ENCODE results near the gene TUBB2A. TPM values are rescaled to one million over a fixed set of nuclear protein-coding genes. Genes with fewer than 3 reads are reported as not detected.
"Not testable (repeated sequence)": the region's sequence is repeated elsewhere in the genome, so short reads cannot be mapped to it uniquely, and the experiment has no call there.

The TUBB2A gene
- total and polyA plus RNA-seq, 10 donors, result 4.3 to 13.7 (median 7.1) TPM

- Histone ChIP-seq H3K9me3 (no peaks in the 10 kb centered on the region), H3K27ac (no peak overlapping the region), H3K36me3 (no peaks in the 10 kb centered on the region), H3K27me3 (replicated peaks in 1 of 7) (peaks cover 0 to 21% (median 0%) of the 10 kb centered on the region in 7 donors), H3K4me3 (no peak overlapping the region), H3K4me1 (no peaks in the 10 kb centered on the region)
- DNase-seq, result no peak
- WGBS, 5 donors, result 63 to 90% (median 77%) methylated on average over 2 of the region's 2 CpGs
- TF ChIP-seq POLR2AphosphoS5 (IDR thresholded peaks at IDR 0.05), result no peak
- no peak for TF ChIP-seq POLR2A (IDR thresholded peaks at IDR 0.05)
- TF ChIP-seq CTCF (IDR thresholded peaks at IDR 0.05 in 8 of 11, conservative IDR thresholded peaks at IDR 0.05 in 3 of 11), result no peak
- intact Hi-C loops (cut with DNase I; ENCODE audit: low total_unique reads), result no loop called here
Measured at GRCh38 chr6:3181105-3181504, 23.8 kb upstream of the TUBB2A start.

- H3K4me1 ChIP-seq; intact Hi-C loops (cut with DNase I; ENCODE audit: low total_unique reads); H3K27ac ChIP-seq; H3K9me3 ChIP-seq; H3K4me3 ChIP-seq; DNase-seq; H3K36me3 ChIP-seq: not testable (repeated sequence)
- peaks cover 0 to 21% (median 0%) of the 10 kb centered on the region in 7 donors for H3K27me3 ChIP-seq (replicated peaks in 1 of 7)
- 61 to 90% (median 73%) methylated on average over 4 to 6 of the region's 8 CpGs for WGBS, 5 donors
Measured at GRCh38 chr6:3179945-3180344, 22.6 kb upstream of the TUBB2A start.

GRCh38 chr6:3178666-3179065 lies 21.3 kb upstream of the TUBB2A start:
- intact Hi-C loops (cut with DNase I; ENCODE audit: low total_unique reads), result not testable (repeated sequence)
- WGBS, 5 donors, result 89 to 96% (median 90%) methylated on average over 6 to 8 of the region's 8 CpGs

GRCh38 chr6:3176562-3177355 lies 19.4 kb upstream of the TUBB2A start:
- WGBS, 5 donors, result 79 to 92% (median 85%) methylated on average over 18 to 22 of the region's 22 CpGs
- DNase-seq, result no peak
- H3K27me3 ChIP-seq (replicated peaks in 1 of 7), result peaks cover 0 to 21% (median 0%) of the 10 kb centered on the region in 7 donors
- no peaks in the 10 kb centered on the region for H3K9me3 ChIP-seq
- H3K36me3 ChIP-seq, result no peaks in the 10 kb centered on the region
- no peaks in the 10 kb centered on the region for H3K4me1 ChIP-seq
- no peak for TF ChIP-seq POLR2A (IDR thresholded peaks at IDR 0.05)
- no peak for TF ChIP-seq CTCF (IDR thresholded peaks at IDR 0.05 in 8 of 11, conservative IDR thresholded peaks at IDR 0.05 in 3 of 11)
- no peak for TF ChIP-seq POLR2AphosphoS5 (IDR thresholded peaks at IDR 0.05)
- intact Hi-C loops (cut with DNase I; ENCODE audit: low total_unique reads), result no loop called here
- no peak overlapping the region for H3K4me3 ChIP-seq
- H3K27ac ChIP-seq, result no peak overlapping the region

More at GRCh38 chr6:3178666-3179065, 21.3 kb upstream of the TUBB2A start:
- H3K9me3 ChIP-seq, H3K27ac ChIP-seq, DNase-seq, H3K36me3 ChIP-seq, H3K4me3 ChIP-seq, H3K4me1 ChIP-seq: not testable (repeated sequence)
- H3K27me3 ChIP-seq (replicated peaks in 1 of 7), result peaks cover 0 to 21% (median 0%) of the 10 kb centered on the region in 7 donors

- Histone ChIP-seq H3K9me3 (no peaks in the 10 kb centered on the region), H3K4me3 (no peak overlapping the region), H3K27ac (no peak overlapping the region), H3K36me3 (no peaks in the 10 kb centered on the region), H3K27me3 (replicated peaks in 1 of 7) (peaks cover 0 to 21% (median 0%) of the 10 kb centered on the region in 7 donors), H3K4me1 (no peaks in the 10 kb centered on the region)
- 64 to 74% (median 69%) methylated on average over 8 to 11 of the region's 11 CpGs for WGBS, 5 donors
- intact Hi-C loops (cut with DNase I; ENCODE audit: low total_unique reads), result no loop called here
- TF ChIP-seq POLR2A (IDR thresholded peaks at IDR 0.05), result no peak
- TF ChIP-seq POLR2AphosphoS5 (IDR thresholded peaks at IDR 0.05), result no peak
- no peak for TF ChIP-seq CTCF (IDR thresholded peaks at IDR 0.05 in 8 of 11, conservative IDR thresholded peaks at IDR 0.05 in 3 of 11)
- DNase-seq, result no peak
Measured at GRCh38 chr6:3175715-3176402, 18.5 kb upstream of the TUBB2A start.

GRCh38 chr6:3173636-3174089 lies 16.3 kb upstream of the TUBB2A start:
- H3K4me1 ChIP-seq; H3K27ac ChIP-seq; H3K36me3 ChIP-seq; H3K27me3 ChIP-seq (replicated peaks in 1 of 7); H3K9me3 ChIP-seq; H3K4me3 ChIP-seq; DNase-seq; intact Hi-C loops (cut with DNase I; ENCODE audit: low total_unique reads): not testable (repeated sequence)
- 90 to 97% (median 94%) methylated on average over 11 of the region's 11 CpGs for WGBS, 5 donors

- H3K27ac ChIP-seq; H3K4me3 ChIP-seq; H3K27me3 ChIP-seq (replicated peaks in 1 of 7); H3K4me1 ChIP-seq; H3K9me3 ChIP-seq; H3K36me3 ChIP-seq; intact Hi-C loops (cut with DNase I; ENCODE audit: low total_unique reads); DNase-seq: not testable (repeated sequence)
- 91 to 96% (median 92%) methylated on average over 4 of the region's 4 CpGs for whole genome bisulfite sequencing, 5 donors
Measured at GRCh38 chr6:3172789-3173188, 15.4 kb upstream of the TUBB2A start.
